ENCODE data around the gene PLCB3. TPM values are rescaled to one million over a fixed set of nuclear protein-coding genes. Genes with fewer than 3 reads are reported as not detected.

The PLCB3 gene
- polyA plus RNA-seq, 1 donor, result 115 TPM

GRCh38 chr11:64250415-64251015 is 815 bp upstream of the PLCB3 start:
- no peak for DNase-seq
- Histone ChIP-seq H3K4me1 (ENCODE audit: control insufficient read depth, insufficient read depth, low read length) (peaks cover 52% of the 10 kb centered on the region), H3K27me3 (ENCODE audit: control insufficient read depth, insufficient read depth, low read length) (no peaks in the 10 kb centered on the region), H3K36me3 (ENCODE audit: control insufficient read depth, insufficient read depth, low read length) (peaks cover 24% of the 10 kb centered on the region), H3K4me3 (ENCODE audit: low read length) (peak overlapping the region; percentile 73), H3K9me3 (ENCODE audit: control insufficient read depth, low read depth, low read length) (no peaks in the 10 kb centered on the region), H3K27ac (ENCODE audit: low read length) (no peak overlapping the region)
- WGBS (ENCODE audit: insufficient coverage, low lambda C conversion rate), result no CpG with 5 or more reads among the region's 13 CpGs

GRCh38 chr11:64251753-64252002 is 348 bp downstream of the PLCB3 start:
- Histone ChIP-seq H3K4me1 (ENCODE audit: control insufficient read depth, insufficient read depth, low read length) (peaks cover 52% of the 10 kb centered on the region), H3K27ac (ENCODE audit: low read length) (peak overlapping the region; percentile 90)
- WGBS (ENCODE audit: insufficient coverage, low lambda C conversion rate), result no CpG with 5 or more reads among the region's 18 CpGs

GRCh38 chr11:64252003-64252872 is 908 bp downstream of the PLCB3 start:
- Histone ChIP-seq H3K4me1 (ENCODE audit: control insufficient read depth, insufficient read depth, low read length) (peaks cover 52% of the 10 kb centered on the region), H3K36me3 (ENCODE audit: control insufficient read depth, insufficient read depth, low read length) (peaks cover 40% of the 10 kb centered on the region), H3K4me3 (ENCODE audit: low read length) (peak overlapping the region; percentile 90), H3K27ac (ENCODE audit: low read length) (peak overlapping the region; percentile 90), H3K9me3 (ENCODE audit: control insufficient read depth, low read depth, low read length) (no peaks in the 10 kb centered on the region), H3K27me3 (ENCODE audit: control insufficient read depth, insufficient read depth, low read length) (no peaks in the 10 kb centered on the region)
- DNase-seq, result peak; percentile 74 to 92
- WGBS (ENCODE audit: insufficient coverage, low lambda C conversion rate), result 0% methylated on average over 5 of the region's 23 CpGs

More at GRCh38 chr11:64251753-64252002, 348 bp downstream of the PLCB3 start:
- H3K4me3 ChIP-seq (ENCODE audit: low read length), result peak overlapping the region; percentile 90
- no peaks in the 10 kb centered on the region for H3K27me3 ChIP-seq (ENCODE audit: control insufficient read depth, insufficient read depth, low read length)
- H3K36me3 ChIP-seq (ENCODE audit: control insufficient read depth, insufficient read depth, low read length), result peaks cover 36% of the 10 kb centered on the region
- DNase-seq, result peak in 1 of 2 donors; percentile 62
- no peaks in the 10 kb centered on the region for H3K9me3 ChIP-seq (ENCODE audit: control insufficient read depth, low read depth, low read length)

- no peak for DNase-seq
- WGBS (ENCODE audit: insufficient coverage, low lambda C conversion rate), result no CpG with 5 or more reads among the region's 8 CpGs
- no peaks in the 10 kb centered on the region for H3K9me3 ChIP-seq (ENCODE audit: control insufficient read depth, low read depth, low read length)
- peak overlapping the region; percentile 90 for H3K4me3 ChIP-seq (ENCODE audit: low read length)
- H3K4me1 ChIP-seq (ENCODE audit: control insufficient read depth, insufficient read depth, low read length), result peaks cover 45% of the 10 kb centered on the region
- H3K27ac ChIP-seq (ENCODE audit: low read length), result peak overlapping the region; percentile 90
- no peaks in the 10 kb centered on the region for H3K27me3 ChIP-seq (ENCODE audit: control insufficient read depth, insufficient read depth, low read length)
- H3K36me3 ChIP-seq (ENCODE audit: control insufficient read depth, insufficient read depth, low read length), result peaks cover 46% of the 10 kb centered on the region
Observed at GRCh38 chr11:64253043-64253442, 1.7 kb downstream of the PLCB3 start.

GRCh38 chr11:64253481-64253880 is 2.2 kb downstream of the PLCB3 start:
- no peaks in the 10 kb centered on the region for H3K9me3 ChIP-seq (ENCODE audit: control insufficient read depth, low read depth, low read length)
- H3K4me3 ChIP-seq (ENCODE audit: low read length), result peak overlapping the region; percentile 90
- WGBS (ENCODE audit: insufficient coverage, low lambda C conversion rate), result no CpG with 5 or more reads among the region's 5 CpGs
- H3K27me3 ChIP-seq (ENCODE audit: control insufficient read depth, insufficient read depth, low read length), result no peaks in the 10 kb centered on the region
- H3K36me3 ChIP-seq (ENCODE audit: control insufficient read depth, insufficient read depth, low read length), result peaks cover 50% of the 10 kb centered on the region
- H3K27ac ChIP-seq (ENCODE audit: low read length), result no peak overlapping the region
- H3K4me1 ChIP-seq (ENCODE audit: control insufficient read depth, insufficient read depth, low read length), result peaks cover 41% of the 10 kb centered on the region
- DNase-seq, result no peak

GRCh38 chr11:64254326-64254725 is 3.0 kb downstream of the PLCB3 start:
- H3K4me1 ChIP-seq (ENCODE audit: control insufficient read depth, insufficient read depth, low read length), result peaks cover 35% of the 10 kb centered on the region
- DNase-seq, result no peak
- H3K36me3 ChIP-seq (ENCODE audit: control insufficient read depth, insufficient read depth, low read length), result peaks cover 58% of the 10 kb centered on the region
- H3K9me3 ChIP-seq (ENCODE audit: control insufficient read depth, low read depth, low read length), result no peaks in the 10 kb centered on the region
- no CpG with 5 or more reads among the region's 7 CpGs for WGBS (ENCODE audit: insufficient coverage, low lambda C conversion rate)
- H3K27ac ChIP-seq (ENCODE audit: low read length), result no peak overlapping the region
- H3K27me3 ChIP-seq (ENCODE audit: control insufficient read depth, insufficient read depth, low read length), result no peaks in the 10 kb centered on the region
- no peak overlapping the region for H3K4me3 ChIP-seq (ENCODE audit: low read length)

- Histone ChIP-seq H3K27me3 (ENCODE audit: control insufficient read depth, insufficient read depth, low read length) (no peaks in the 10 kb centered on the region), H3K4me3 (ENCODE audit: low read length) (no peak overlapping the region), H3K36me3 (ENCODE audit: control insufficient read depth, insufficient read depth, low read length) (peaks cover 69% of the 10 kb centered on the region), H3K4me1 (ENCODE audit: control insufficient read depth, insufficient read depth, low read length) (peaks cover 28% of the 10 kb centered on the region), H3K9me3 (ENCODE audit: control insufficient read depth, low read depth, low read length) (no peaks in the 10 kb centered on the region), H3K27ac (ENCODE audit: low read length) (no peak overlapping the region)
- no CpG with 5 or more reads among the region's 35 CpGs for WGBS (ENCODE audit: insufficient coverage, low lambda C conversion rate)
- DNase-seq, result no peak
Observed at GRCh38 chr11:64255135-64256128, 4.1 kb downstream of the PLCB3 start.

- Histone ChIP-seq H3K36me3 (ENCODE audit: control insufficient read depth, insufficient read depth, low read length) (peaks cover 76% of the 10 kb centered on the region), H3K4me3 (ENCODE audit: low read length) (no peak overlapping the region)
- no CpG with 5 or more reads among the region's 15 CpGs for WGBS (ENCODE audit: insufficient coverage, low lambda C conversion rate)
Observed at GRCh38 chr11:64256300-64256699, 5.0 kb downstream of the PLCB3 start.

GRCh38 chr11:64258356-64258755 is 7.0 kb downstream of the PLCB3 start:
- H3K27ac ChIP-seq (ENCODE audit: low read length), result no peak overlapping the region
- peaks cover 93% of the 10 kb centered on the region for H3K36me3 ChIP-seq (ENCODE audit: control insufficient read depth, insufficient read depth, low read length)
- H3K9me3 ChIP-seq (ENCODE audit: control insufficient read depth, low read depth, low read length), result no peaks in the 10 kb centered on the region
- no peak for DNase-seq
- H3K4me3 ChIP-seq (ENCODE audit: low read length), result no peak overlapping the region
- WGBS (ENCODE audit: insufficient coverage, low lambda C conversion rate), result no CpG with 5 or more reads among the region's 24 CpGs
- no peaks in the 10 kb centered on the region for H3K27me3 ChIP-seq (ENCODE audit: control insufficient read depth, insufficient read depth, low read length)
- H3K4me1 ChIP-seq (ENCODE audit: control insufficient read depth, insufficient read depth, low read length), result peaks cover 14% of the 10 kb centered on the region

More at GRCh38 chr11:64256300-64256699, 5.0 kb downstream of the PLCB3 start:
- Histone ChIP-seq H3K9me3 (ENCODE audit: control insufficient read depth, low read depth, low read length) (no peaks in the 10 kb centered on the region), H3K27ac (ENCODE audit: low read length) (no peak overlapping the region), H3K4me1 (ENCODE audit: control insufficient read depth, insufficient read depth, low read length) (peaks cover 21% of the 10 kb centered on the region), H3K27me3 (ENCODE audit: control insufficient read depth, insufficient read depth, low read length) (no peaks in the 10 kb centered on the region)
- DNase-seq, result no peak

GRCh38 chr11:64258946-64259532 is 7.7 kb downstream of the PLCB3 start:
- no peak for DNase-seq
- H3K9me3 ChIP-seq (ENCODE audit: control insufficient read depth, low read depth, low read length), result no peaks in the 10 kb centered on the region
- peaks cover 94% of the 10 kb centered on the region for H3K36me3 ChIP-seq (ENCODE audit: control insufficient read depth, insufficient read depth, low read length)
- H3K4me3 ChIP-seq (ENCODE audit: low read length), result no peak overlapping the region
- WGBS (ENCODE audit: insufficient coverage, low lambda C conversion rate), result no CpG with 5 or more reads among the region's 32 CpGs
- no peaks in the 10 kb centered on the region for H3K27me3 ChIP-seq (ENCODE audit: control insufficient read depth, insufficient read depth, low read length)
- H3K27ac ChIP-seq (ENCODE audit: low read length), result no peak overlapping the region
- H3K4me1 ChIP-seq (ENCODE audit: control insufficient read depth, insufficient read depth, low read length), result peaks cover 9% of the 10 kb centered on the region

Data from large intestine (tissue), 3 donors.